PC-3 (cell line): ENCODE results near the gene IL17B. TPM values are rescaled to one million over a fixed set of nuclear protein-coding genes. Genes with fewer than 3 reads are reported as not detected.

Experiments used
- ATAC-seq: fragments of 200-7000 bp; cut with Tn5 transposase; 2 replicates; pipeline ENCODE4 v1.9.1; 2020; ENCODE audit warnings: mild to moderate bottlenecking, moderate library complexity
- BruUV-seq: library from RNA; stranded (reverse); fragments of 400-500 nt; replicated peaks from 2 replicates; lab custom pipeline; 2021; lab: Mats Ljungman, UMichigan
- CTCF ChIA-PET: fragments of 300-600 bp; sonication (Branson Sonifier 250); formaldehyde crosslinking; loops from one replicate; lab custom pipeline; 2022; ENCODE audit warnings: antibody characterized with exemption; lab: Charles Lee
- POLR2A ChIA-PET: fragments of 300-600 bp; sonication (Branson Sonifier 250); formaldehyde crosslinking; loops from one replicate; lab custom pipeline; 2022; ENCODE audit warnings: antibody characterized with exemption; ENCODE audit not compliant: unreplicated experiment; lab: Charles Lee
- DNase-seq: peaks from one replicate; pipeline ENCODE4 v3.0.0-alpha.2; 2015
- H2AFZ ChIP-seq: fragments of 300-600 bp; sonication (generic); 2 replicates; pipeline ENCODE4 v1.6.0; 2016; ENCODE audit warnings: antibody characterized with exemption, low read length
- H3F3A ChIP-seq: fragments of 300-600 bp; sonication (generic); one replicate; pipeline ENCODE4 v1.6.0; 2017; ENCODE audit warnings: antibody characterized with exemption, low read length, control low read depth, mild to moderate bottlenecking; ENCODE audit not compliant: unreplicated experiment
- H3K27ac ChIP-seq: fragments of 300-600 bp; sonication (generic); 2 replicates; pipeline ENCODE4 v1.5.1; 2016; ENCODE audit warnings: mild to moderate bottlenecking, low read length
- H3K27me3 ChIP-seq: fragments of 300-600 bp; sonication (generic); 2 replicates; pipeline ENCODE4 v1.6.1; 2016; ENCODE audit warnings: low read length, mixed read lengths
- H3K36me3 ChIP-seq: fragments of 300-600 bp; sonication (generic); 2 replicates; pipeline ENCODE4 v1.6.1; 2016; ENCODE audit warnings: low read depth, mixed run types, low read length, mixed read lengths
- H3K4me1 ChIP-seq: fragments of 300-600 bp; sonication (generic); 2 replicates; pipeline ENCODE4 v1.5.1; 2016; ENCODE audit warnings: low read length; ENCODE audit not compliant: insufficient read depth
- H3K4me2 ChIP-seq: fragments of 300-600 bp; sonication (generic); 2 replicates; pipeline ENCODE4 v1.6.0; 2016; ENCODE audit warnings: low read length
- H3K4me3 ChIP-seq: fragments of 300-600 bp; sonication (generic); 2 replicates; pipeline ENCODE4 v1.5.1; 2016; ENCODE audit warnings: mild to moderate bottlenecking, low read length, mixed read lengths
- H3K79me2 ChIP-seq: fragments of 300-600 bp; sonication (generic); 2 replicates; pipeline ENCODE4 v1.6.1; 2017; ENCODE audit warnings: low read length, mixed read lengths
- H3K9ac ChIP-seq: fragments of 300-600 bp; sonication (generic); 2 replicates; pipeline ENCODE4 v1.6.0; 2016; ENCODE audit warnings: mild to moderate bottlenecking, low read length
- H3K9me2 ChIP-seq: fragments of 300-600 bp; sonication (generic); replicated peaks from 2 replicates; pipeline ENCODE4 v1.6.1; 2016; ENCODE audit warnings: mixed run types, low read length, mixed read lengths
- H3K9me3 ChIP-seq: fragments of 300-600 bp; sonication (generic); 2 replicates; pipeline ENCODE4 v1.6.1; 2016; ENCODE audit warnings: low read length, mixed read lengths
- H4K20me1 ChIP-seq: fragments of 300-600 bp; sonication (generic); 2 replicates; pipeline ENCODE4 v1.6.1; 2016; ENCODE audit warnings: low read length, mixed read lengths
- EZH2 ChIP-seq: fragments of 300-600 bp; sonication (generic); IDR thresholded peaks from one replicate; pipeline ENCODE4 v1.6.1; 2017; ENCODE audit warnings: antibody characterized with exemption, mild to moderate bottlenecking, low read length; ENCODE audit not compliant: unreplicated experiment
- EZH2phosphoT487 ChIP-seq: fragments of 300-600 bp; sonication (generic); IDR thresholded peaks from 2 replicates; pipeline ENCODE4 v1.6.1; 2018; ENCODE audit warnings: mild to moderate bottlenecking, antibody characterized with exemption, low read length, borderline replicate concordance
- intact Hi-C: fragments of 100-400 bp; cut with micrococcal nuclease; formaldehyde crosslinking; loops from 2 replicates; pipeline ENCODE4 v1.9.0; 2023
- total RNA-seq: library from RNA; depleted of rRNA; stranded (reverse); fragments of >200 nt; gene quantifications from 2 replicates; pipeline ENCODE4 v1.2.3, GENCODE V29; 2014
- TF ChIP-seq, protein P1 (sequence below): fragments of 300-600 bp; sonication (generic); conservative IDR thresholded peaks from 2 replicates; pipeline ENCODE4 v1.5.1; 2017; ENCODE audit warnings: antibody characterized with exemption, low read depth, mild to moderate bottlenecking, low read length

The IL17B gene
- total RNA-seq, 1 experiment from 2014 or later = not detected

DNA sequence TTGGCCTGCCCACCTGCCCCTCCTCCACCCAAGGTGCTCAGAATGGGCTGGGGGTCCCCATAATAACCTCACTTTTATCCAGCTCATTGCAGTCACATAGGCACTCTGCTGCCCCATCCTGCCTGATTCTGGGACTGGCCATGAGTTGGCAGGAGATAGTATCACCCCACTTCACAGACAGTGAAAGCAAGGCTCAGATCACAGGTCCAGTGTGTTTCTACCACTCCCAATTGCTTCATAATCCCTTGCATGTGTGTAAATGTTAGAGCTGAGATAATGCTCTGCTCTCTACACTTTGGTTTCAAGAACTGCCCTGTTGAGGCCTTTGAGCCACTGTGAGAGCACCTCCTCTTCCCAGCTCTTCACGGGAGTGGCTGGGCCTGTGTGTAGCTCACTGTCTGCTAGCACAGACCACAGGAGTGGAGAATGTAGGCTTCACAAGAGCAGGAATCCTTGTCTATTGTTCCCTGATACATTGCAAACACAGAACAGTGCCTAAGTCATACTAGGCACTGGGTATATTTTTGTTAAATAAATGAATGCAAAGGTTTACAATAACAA, 12.8 kb downstream of the IL17B start:
- H3K4me1 ChIP-seq = no peaks in the 10 kb centered on the region
- H3K9me2 ChIP-seq = no peaks in the 10 kb centered on the region
- ATAC-seq (no peak), DNase-seq (no peak)
- ChIA-PET POLR2A (no interaction called here), CTCF (interaction anchor here (1.8 to 2.5 kb wide), 2 partner anchors 8 to 46 kb away, joined by 13 to 17 read pairs; partner anchors contain the start of gene PCYOX1L)
- no peaks in the 10 kb centered on the region for H3K9me3 ChIP-seq
- no peak overlapping the region for H3K4me2 ChIP-seq
- no TSS peak for BruUV-seq
- H3K27ac ChIP-seq = no peak overlapping the region
- H3K79me2 ChIP-seq = no peaks in the 10 kb centered on the region
- intact Hi-C loops = loop anchor here (5.0 kb wide), 1 partner anchor 99 kb away; no protein-coding TSS in a partner anchor
- H2AFZ ChIP-seq = no peak overlapping the region
- no peaks in the 10 kb centered on the region for H3F3A ChIP-seq
- TF ChIP-seq EZH2phosphoT487 (no peak), EZH2 (no peak)
- TF ChIP-seq, protein P1, sequence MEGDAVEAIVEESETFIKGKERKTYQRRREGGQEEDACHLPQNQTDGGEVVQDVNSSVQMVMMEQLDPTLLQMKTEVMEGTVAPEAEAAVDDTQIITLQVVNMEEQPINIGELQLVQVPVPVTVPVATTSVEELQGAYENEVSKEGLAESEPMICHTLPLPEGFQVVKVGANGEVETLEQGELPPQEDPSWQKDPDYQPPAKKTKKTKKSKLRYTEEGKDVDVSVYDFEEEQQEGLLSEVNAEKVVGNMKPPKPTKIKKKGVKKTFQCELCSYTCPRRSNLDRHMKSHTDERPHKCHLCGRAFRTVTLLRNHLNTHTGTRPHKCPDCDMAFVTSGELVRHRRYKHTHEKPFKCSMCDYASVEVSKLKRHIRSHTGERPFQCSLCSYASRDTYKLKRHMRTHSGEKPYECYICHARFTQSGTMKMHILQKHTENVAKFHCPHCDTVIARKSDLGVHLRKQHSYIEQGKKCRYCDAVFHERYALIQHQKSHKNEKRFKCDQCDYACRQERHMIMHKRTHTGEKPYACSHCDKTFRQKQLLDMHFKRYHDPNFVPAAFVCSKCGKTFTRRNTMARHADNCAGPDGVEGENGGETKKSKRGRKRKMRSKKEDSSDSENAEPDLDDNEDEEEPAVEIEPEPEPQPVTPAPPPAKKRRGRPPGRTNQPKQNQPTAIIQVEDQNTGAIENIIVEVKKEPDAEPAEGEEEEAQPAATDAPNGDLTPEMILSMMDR = no peak
- H3K27me3 ChIP-seq = no peaks in the 10 kb centered on the region
- no peak overlapping the region for H3K4me3 ChIP-seq
- no peaks in the 10 kb centered on the region for H4K20me1 ChIP-seq
- no peaks in the 10 kb centered on the region for H3K36me3 ChIP-seq
- no peak overlapping the region for H3K9ac ChIP-seq

GRCh38 chr5:149365418-149365817, 13.7 kb downstream of the IL17B start:
- Histone ChIP-seq H3K27ac (no peak overlapping the region), H3K9me2 (no peaks in the 10 kb centered on the region), H3K36me3 (no peaks in the 10 kb centered on the region), H2AFZ (no peak overlapping the region), H3K4me3 (no peak overlapping the region), H3K9me3 (no peaks in the 10 kb centered on the region), H3K79me2 (no peaks in the 10 kb centered on the region), H3K4me1 (no peaks in the 10 kb centered on the region), H4K20me1 (no peaks in the 10 kb centered on the region), H3K4me2 (no peak overlapping the region), H3K9ac (no peak overlapping the region), H3F3A (no peaks in the 10 kb centered on the region), H3K27me3 (no peaks in the 10 kb centered on the region)
- ChIA-PET CTCF (no interaction called here), POLR2A (no interaction called here)
- intact Hi-C loops = loop anchor here (5.0 kb wide), 1 partner anchor 98 kb away; no protein-coding TSS in a partner anchor
- ATAC-seq (no peak), DNase-seq (no peak)
- BruUV-seq = no TSS peak
- TF ChIP-seq, protein P1 = no peak
- no peak for TF ChIP-seq EZH2phosphoT487
- TF ChIP-seq EZH2 = no peak

- H3K9me3 ChIP-seq = no peaks in the 10 kb centered on the region
- BruUV-seq = no TSS peak
- no peak overlapping the region for H3K4me3 ChIP-seq
- TF ChIP-seq EZH2 (no peak), EZH2phosphoT487 (no peak)
- TF ChIP-seq, protein P1 = no peak
- H3K4me1 ChIP-seq = no peaks in the 10 kb centered on the region
- H2AFZ ChIP-seq = no peak overlapping the region
- no peaks in the 10 kb centered on the region for H3K27me3 ChIP-seq
- intact Hi-C loops = loop anchor here (5.0 kb wide), 1 partner anchor 97 kb away; no protein-coding TSS in a partner anchor
- H3F3A ChIP-seq = no peaks in the 10 kb centered on the region
- no peak overlapping the region for H3K9ac ChIP-seq
- no peaks in the 10 kb centered on the region for H3K9me2 ChIP-seq
- CTCF ChIA-PET = no interaction called here
- H3K4me2 ChIP-seq = no peak overlapping the region
- H3K27ac ChIP-seq = no peak overlapping the region
- no peaks in the 10 kb centered on the region for H3K79me2 ChIP-seq
- H3K36me3 ChIP-seq = no peaks in the 10 kb centered on the region
- POLR2A ChIA-PET = no interaction called here
- no peaks in the 10 kb centered on the region for H4K20me1 ChIP-seq
- ATAC-seq (no peak), DNase-seq (no peak)
These were observed 14.4 kb downstream of the IL17B start for GRCh38 chr5:149364719-149365118.
